Kidney glomerular epithelial cell (primary cell): ENCODE results near the gene GLIPR1L1.

ENCODE experiments used
- DNase-seq: peaks from one replicate; lab custom pipeline; 2025; lab: John Stamatoyannopoulos, UW

Gene GLIPR1L1

DNA sequence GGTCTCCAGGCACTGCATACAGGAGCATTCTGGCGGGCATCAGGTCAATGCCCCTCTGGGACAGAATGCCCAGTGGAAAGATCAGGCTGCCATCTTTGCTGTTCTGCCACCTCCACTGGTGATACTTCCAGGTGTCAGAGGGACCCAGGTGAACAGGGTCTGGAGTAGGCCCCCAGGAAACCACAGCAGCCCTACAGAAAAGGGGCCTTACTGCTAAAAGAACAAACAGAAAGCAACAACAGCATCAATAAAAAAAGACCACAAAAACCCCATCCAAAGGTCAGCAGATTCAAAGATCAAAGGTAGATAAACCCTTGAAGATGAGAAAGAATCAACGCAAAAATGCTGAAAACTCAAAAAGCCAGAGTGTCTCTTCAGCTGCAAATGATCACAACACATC, 15.9 kb downstream of the GLIPR1L1 start:
- DNase-seq, result no peak

DNA sequence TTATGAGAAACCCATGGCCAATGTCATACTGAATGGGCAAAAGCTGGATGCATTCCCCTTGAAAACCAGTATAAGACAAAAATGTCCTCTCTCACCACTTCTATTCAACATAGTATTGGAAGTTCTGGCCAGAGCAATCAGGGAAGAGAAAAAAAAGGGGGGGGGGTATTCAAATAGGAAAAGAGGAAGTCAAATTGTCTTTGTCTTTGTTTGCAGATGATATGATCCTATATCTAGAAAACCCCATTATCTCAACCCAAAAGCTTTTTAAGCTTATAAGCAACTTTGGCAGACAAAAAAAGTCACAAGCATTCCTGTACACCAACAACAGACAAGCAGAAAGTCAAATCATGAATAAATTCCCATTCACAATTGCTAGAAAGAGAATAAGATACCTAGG, 19.5 kb downstream of the GLIPR1L1 start:
- no peak for DNase-seq

DNA sequence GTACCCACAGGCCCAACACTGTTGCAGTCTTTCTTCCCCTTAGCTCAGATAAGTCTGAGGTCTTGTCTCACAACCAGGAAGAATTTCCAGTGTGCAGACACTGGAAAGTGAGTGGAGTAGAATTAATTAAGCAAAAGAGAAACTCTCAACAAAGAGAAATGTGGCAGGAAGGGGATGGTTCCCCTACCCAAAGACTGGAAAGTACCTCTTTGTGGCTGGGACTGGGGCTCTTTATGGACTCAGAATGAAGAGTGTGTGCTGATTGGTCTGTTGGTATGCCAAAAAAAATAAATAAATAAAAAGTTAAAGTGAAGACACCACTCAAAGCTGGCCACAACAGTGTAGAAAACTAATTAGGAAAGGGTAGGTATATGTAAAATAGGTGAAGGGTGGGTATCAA, 26.4 kb downstream of the GLIPR1L1 start:
- DNase-seq, result no peak

DNA sequence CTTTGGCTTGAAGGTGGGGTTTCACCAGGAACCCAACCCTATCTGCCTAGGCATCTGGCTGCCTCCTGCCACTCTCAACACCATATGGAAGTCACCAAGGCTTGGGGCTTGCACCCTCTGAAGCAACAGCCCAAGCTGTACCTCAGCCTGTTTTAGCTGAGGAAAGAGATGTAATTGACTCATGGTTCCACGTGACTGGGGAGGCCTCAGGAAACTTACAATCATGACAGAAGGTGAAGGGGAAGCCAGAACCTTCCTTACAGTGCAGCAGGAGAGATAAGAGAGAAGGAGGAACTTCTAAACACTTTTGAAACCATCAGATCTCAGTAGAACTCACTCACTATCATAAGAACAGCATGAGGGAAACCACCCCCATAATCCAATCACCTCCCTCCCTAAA, 26.9 kb downstream of the GLIPR1L1 start:
- no peak for DNase-seq

DNA sequence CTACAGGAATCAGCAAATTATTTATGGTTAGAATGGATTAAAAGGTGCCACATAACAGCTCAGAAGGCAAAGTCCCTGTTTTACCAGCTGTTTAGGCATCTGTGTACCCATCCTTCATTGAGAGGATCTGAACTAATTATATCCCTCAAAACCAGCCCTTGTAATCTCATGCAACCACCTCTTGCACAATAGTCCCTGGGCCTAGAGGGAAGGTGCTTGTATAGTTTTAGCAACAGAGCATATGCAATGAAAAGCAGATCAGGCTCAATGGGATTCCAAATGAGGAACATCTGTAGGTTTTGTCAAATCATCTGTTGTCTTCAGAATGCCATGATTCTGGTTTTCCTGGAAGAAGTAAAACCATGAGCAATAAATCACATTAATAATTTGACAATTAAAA, 30.4 kb downstream of the GLIPR1L1 start:
- no peak for DNase-seq

DNA sequence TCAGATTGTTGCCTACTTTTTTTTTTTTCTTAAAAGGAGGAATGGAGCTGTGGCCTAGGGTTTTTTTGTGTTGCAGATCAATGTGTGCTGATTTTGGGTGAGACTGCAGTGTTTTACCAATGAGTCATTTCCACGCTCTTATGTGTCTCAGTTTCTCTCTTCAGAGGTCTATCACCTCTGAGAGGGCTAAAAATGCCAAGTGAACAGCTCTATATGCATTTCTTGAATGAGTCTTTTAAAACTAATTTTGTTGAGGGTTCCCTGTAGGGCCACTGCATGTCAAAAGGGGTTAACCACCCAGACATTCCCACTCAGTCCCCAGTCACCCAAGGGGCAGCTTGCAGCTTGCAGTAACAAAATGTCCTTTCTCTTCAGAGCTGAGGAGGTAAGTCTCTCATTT, 32.2 kb downstream of the GLIPR1L1 start:
- DNase-seq, result no peak

DNA sequence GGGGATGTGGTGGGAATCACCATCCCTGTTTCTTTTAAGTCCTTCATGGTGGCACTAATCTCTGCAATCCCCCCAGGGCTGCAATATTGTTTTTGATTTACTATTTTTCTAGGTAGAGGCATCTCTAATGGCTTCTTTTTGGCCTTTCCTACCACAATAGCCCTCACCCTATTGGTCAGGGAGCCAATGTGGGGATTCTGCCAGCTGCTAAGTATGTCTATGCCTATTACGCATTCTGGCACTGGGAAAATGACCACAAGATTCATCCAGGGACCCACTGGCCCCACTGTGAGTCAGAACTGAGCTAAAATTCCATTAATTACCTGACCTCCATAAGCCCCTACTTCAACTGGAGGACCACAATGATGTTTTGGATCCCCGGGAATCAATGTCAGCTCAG, 40.5 kb downstream of the GLIPR1L1 start:
- no peak for DNase-seq

DNA sequence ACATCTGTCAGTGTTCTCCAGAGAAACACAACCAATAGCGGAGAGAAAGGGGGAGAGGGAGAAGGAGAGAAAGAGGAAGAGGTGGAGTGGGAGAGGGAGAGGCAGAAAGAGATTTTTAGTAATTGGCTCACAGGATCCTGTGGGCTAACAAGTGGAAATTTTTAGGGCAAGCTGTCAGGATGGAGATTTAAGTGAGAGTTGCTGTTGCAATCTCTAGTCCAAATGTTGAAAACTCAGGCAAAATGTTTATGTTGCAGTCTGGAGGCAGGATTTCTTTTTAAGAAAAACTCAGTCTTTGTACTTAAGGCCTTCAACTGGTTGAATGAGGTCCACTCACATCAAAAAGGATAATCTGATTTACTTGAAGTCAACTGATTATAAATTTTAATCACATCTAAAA, 43.9 kb downstream of the GLIPR1L1 start:
- DNase-seq, result no peak

DNA sequence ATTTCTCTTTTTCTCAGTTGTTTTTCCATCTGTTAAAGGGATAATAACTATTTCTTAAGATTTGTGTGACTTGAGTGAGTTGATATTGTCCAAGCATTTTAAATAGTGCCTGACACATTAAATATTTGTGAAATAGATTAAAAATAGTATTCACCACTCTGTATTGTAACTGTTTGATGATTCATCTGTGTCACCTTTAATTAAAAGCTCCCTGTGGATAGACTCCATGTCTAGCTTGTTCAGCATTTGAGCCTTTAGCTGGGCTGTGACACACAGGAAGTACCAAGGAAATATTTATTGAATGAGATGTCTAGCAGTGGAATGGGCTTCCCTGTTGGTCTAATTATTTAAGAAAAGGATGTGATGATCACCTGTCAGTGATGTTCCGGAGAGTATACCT, 54.6 kb downstream of the GLIPR1L1 start:
- peak; percentile 22 for DNase-seq

DNA sequence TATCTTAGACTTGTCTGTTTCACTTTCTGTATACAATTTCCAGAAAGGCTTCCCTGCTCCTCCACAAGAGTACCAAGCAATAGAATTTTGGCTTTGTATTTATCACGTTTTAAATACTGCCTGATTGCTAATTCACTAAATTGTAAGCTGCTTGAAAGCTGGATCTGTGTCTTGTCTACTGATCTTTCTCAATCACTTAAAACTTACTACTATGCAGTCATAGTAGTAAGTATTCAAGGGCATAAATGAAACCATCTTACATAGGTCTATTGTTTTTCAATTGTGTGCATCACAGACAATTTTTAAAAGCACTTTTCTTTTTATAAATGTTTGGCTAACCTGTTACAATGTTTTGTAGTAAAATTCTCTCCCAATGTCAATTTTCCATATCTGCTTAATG, 55.2 kb downstream of the GLIPR1L1 start:
- no peak for DNase-seq

DNA sequence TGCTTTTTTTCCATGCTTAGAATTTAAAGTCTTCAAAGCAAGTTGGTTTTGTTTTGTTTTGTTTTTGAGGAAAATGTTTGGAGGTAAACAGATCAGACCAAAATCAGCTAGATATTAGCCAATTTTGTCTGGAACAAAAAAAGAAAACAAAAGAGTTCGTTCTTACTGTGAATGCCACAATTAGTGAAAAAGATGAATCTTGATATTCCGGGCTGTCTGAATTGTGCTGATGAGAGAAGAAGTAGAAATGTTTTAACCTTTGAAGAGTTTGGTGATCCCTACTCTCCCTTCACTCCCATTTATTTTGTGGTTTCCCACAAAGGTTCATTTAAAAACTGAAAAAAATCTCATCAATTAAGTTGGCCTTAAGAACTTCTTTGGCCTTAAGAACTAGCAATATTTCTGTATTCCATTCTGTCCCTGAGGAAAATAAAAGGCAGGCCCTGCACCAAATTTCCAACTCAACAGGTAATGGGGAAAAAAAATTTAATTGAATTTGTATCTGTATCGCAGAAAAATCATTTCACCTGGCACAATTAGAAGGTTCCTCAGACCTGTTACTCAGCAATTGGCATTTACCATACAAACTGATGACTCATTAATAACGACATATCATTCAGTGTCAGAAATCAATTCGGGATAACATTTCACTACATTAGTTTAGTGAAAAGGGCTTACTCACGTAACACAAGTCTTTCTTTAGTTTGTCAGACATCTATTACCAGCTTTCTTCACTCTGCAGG, 55.9 kb downstream of the GLIPR1L1 start:
- DNase-seq, result no peak

DNA sequence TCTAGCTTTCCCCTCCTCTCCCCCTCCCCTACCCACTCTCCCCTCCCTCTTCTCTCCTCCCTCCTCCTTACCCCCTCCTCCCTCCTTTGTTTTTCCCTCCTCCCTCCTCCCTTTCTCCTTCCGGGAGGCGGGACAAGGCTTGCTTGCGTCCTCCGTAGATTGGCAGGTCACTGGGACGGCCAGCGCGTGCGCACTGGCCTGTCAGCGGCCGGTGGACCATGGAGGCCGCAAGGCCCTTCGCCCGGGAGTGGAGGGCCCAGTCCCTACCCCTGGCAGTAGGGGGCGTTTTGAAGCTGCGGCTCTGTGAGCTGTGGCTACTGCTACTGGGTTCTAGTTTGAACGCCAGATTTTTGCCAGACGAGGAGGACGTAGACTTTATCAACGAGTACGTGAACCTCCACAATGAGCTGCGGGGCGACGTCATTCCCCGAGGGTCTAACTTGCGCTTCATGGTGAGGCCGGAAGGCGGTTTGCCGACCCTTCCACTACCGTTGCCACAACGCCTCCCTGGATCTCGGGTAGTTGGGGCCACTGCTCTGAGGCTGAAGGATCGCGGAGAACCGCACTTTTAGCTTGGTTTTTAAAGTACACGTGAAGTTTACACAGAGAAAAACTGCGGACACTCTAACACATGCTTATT, 56.5 kb downstream of the GLIPR1L1 start, which contains the start of gene GLIPR1L2:
TSS of gene GLIPR1L2 (plus strand) at position 191 of the 640 bp plus-strand sequence. CDS start at position 219, 28 bp downstream.
- DNase-seq, result peak; percentile 95

DNA sequence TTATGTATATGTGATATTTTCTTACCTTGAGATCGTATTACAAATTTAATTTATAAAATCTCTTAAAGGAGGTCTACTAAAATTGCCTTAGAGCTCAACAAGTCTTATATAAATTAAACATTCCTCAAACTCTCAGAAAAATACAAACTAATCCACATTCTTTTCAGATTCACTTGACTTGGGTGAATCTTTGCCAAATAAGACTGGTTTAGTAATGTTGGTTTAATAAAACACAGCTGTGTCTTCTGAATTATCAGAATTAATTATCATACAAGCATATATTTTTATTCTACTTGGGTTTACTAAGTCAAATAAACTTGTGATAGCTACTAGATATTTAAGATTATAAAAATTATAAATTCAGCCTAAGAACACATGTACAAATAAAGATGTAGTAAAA, 69.8 kb downstream of the GLIPR1L1 start:
- no peak for DNase-seq

DNA sequence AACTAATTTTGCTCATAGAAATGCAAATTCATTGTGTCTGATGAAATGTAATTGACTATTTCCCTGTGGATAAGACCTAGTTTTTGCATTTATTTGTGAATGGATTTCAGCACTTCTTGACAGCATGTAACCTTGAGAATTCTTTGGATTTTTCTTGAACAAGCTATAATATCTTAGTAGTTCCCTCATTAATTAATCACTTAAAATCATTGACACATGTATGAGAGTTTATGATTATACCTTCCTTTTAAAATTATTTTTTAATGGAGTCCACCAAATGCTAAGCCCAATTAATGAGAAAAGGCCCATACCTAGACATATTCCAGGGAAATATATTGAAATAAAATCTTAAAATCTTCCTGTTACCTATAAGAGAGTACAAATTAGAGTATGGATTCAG, 73.2 kb downstream of the GLIPR1L1 start:
- DNase-seq, result no peak

DNA sequence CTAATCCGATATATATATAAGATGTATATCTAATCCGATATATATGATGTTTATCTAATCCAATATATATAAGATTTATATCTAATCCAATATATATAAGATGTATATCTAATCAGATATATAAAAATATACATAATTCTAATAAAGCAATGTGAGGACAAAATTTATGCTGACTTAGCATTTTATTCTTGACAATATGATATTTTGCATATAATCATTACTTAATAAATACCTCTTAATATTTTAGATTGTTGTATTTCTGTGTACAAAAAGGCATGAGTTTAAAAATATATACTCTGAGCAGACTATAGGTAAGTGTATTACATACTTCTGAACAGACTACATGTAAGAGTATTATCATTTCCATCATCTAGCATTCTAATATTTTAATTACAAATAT, 75.4 kb downstream of the GLIPR1L1 start:
- DNase-seq, result no peak

DNA sequence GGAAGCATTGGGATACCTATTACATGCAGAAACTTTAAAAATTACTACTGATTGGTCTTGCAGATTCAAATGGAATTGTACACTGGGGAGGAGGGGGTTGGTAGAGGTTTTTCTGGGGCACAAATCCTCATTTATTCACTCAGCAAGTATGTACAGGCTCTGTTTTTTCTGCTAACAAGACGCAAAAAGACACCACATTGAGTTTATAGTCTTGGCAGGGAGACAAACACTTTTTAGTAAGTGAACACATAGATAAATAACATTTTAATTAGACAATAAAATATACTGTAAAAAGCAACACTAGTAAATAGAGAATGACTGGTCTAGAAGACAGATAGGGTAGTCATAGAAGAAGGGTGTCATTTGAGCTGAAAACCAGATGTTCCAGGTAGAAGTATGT, 80.2 kb downstream of the GLIPR1L1 start:
- no peak for DNase-seq

DNA sequence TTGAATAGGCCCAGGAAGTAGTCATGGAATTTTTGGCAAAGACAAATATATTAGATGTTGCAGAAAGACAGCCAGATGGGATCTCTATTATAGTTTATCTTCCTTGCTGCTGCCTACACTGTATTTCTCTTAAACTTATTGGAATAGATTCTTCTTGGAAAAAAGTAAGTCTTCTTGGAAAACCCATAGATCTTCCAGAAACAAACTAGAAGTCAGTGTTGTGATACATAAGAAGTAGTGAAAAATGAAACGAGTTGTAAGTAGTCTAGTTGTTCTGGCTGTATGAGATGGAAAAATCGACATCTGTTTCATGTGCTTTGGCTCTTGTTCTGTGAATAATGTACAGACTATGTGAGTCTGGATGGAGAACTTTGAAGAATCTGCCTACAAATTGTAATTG, 85.4 kb downstream of the GLIPR1L1 start:
- no peak for DNase-seq
